Activated naive CD8-positive, alpha-beta T cell treated with anti-CD3 and anti-CD28 coated beads, Interleukin-2, amount 10 ng/mL, durations not matched to agents 7 days and 5 days (primary cell): Measurements from ENCODE around the gene NPR2. TPM values are rescaled to one million over a fixed set of nuclear protein-coding genes. Genes with fewer than 3 reads are reported as not detected.

Experiments used
- ATAC-seq: fragments of 150-1000 bp; cut with Tn5 transposase; one replicate; pipeline ENCODE4 v1.10.0; 2021; ENCODE audit warnings: low read depth, moderate library complexity
- POLR2A ChIA-PET: fragments of 350-600 bp; sonication (Branson Sonifier 250); formaldehyde crosslinking; loops from one replicate; lab custom pipeline; 2021; ENCODE audit warnings: antibody characterized with exemption; lab: Charles Lee
- DNase-seq: peaks from one replicate; pipeline ENCODE4 v3.0.0; 2021
- H3K27ac Mint-ChIP-seq: one replicate; pipeline ENCODE4 v1.8.0; 2022; ENCODE audit warnings: mild to moderate bottlenecking, mixed read lengths
- H3K27me3 Mint-ChIP-seq: one replicate; pipeline ENCODE4 v1.8.0; 2022; ENCODE audit warnings: mild to moderate bottlenecking, moderate library complexity, mixed read lengths
- H3K36me3 Mint-ChIP-seq: one replicate; pipeline ENCODE4 v1.8.0; 2021; ENCODE audit warnings: mild to moderate bottlenecking, mixed read lengths
- H3K4me1 Mint-ChIP-seq: one replicate; pipeline ENCODE4 v1.8.0; 2021; ENCODE audit warnings: mixed read lengths
- H3K4me3 Mint-ChIP-seq: one replicate; pipeline ENCODE4 v1.8.0; 2022; ENCODE audit warnings: mild to moderate bottlenecking, moderate library complexity, mixed read lengths
- H3K9me3 Mint-ChIP-seq: one replicate; pipeline ENCODE4 v1.8.0; 2021; ENCODE audit warnings: mixed read lengths
- total RNA-seq, 2 experiments: library from RNA; stranded (reverse); gene quantifications; one replicate each; pipeline ENCODE4 v1.2.3, GENCODE V29; 2021

Gene NPR2
- total RNA-seq, 2 experiments from 2014 or later: 13.5 to 13.7 TPM

- H3K27ac Mint-ChIP-seq: no peak overlapping the region
- POLR2A ChIA-PET: interaction anchor here (1.1 kb wide), 1 partner anchor 15 kb away, joined by 3 read pairs; no protein-coding TSS in a partner anchor
- no peaks in the 10 kb centered on the region for H3K9me3 Mint-ChIP-seq
- ATAC-seq (no peak), DNase-seq (no peak)
- no peak overlapping the region for H3K4me3 Mint-ChIP-seq
- H3K27me3 Mint-ChIP-seq: no peaks in the 10 kb centered on the region
- no peaks in the 10 kb centered on the region for H3K4me1 Mint-ChIP-seq
- no peaks in the 10 kb centered on the region for H3K36me3 Mint-ChIP-seq
Observed at GRCh38 chr9:35771534-35771933, 19.9 kb upstream of the NPR2 start.

DNA sequence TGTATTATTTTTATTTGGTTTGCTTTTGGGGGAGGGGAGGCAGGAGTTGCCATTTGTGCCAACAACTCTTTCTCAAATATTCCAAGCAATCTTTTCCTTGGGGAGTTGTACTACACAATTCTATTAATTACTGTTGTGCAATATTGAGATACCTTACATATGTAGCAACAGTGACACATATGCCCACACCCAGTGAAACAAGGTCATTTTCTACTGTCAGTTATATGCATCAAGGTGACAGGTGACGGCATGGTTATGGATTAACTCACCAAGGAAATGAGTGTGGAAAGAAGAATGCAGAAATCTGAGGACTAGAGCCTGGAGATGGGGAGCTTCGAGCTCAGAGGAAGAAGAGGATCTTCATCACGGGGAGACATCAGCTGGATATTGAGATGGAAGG, 19.4 kb upstream of the NPR2 start:
- DNase-seq (no peak), ATAC-seq (no peak)
- no peak overlapping the region for H3K4me3 Mint-ChIP-seq
- H3K4me1 Mint-ChIP-seq: no peaks in the 10 kb centered on the region
- no peaks in the 10 kb centered on the region for H3K9me3 Mint-ChIP-seq
- H3K36me3 Mint-ChIP-seq: no peaks in the 10 kb centered on the region
- no peaks in the 10 kb centered on the region for H3K27me3 Mint-ChIP-seq
- POLR2A ChIA-PET: interaction anchor here (1.1 kb wide), 1 partner anchor 15 kb away, joined by 3 read pairs; no protein-coding TSS in a partner anchor
- no peak overlapping the region for H3K27ac Mint-ChIP-seq

DNA sequence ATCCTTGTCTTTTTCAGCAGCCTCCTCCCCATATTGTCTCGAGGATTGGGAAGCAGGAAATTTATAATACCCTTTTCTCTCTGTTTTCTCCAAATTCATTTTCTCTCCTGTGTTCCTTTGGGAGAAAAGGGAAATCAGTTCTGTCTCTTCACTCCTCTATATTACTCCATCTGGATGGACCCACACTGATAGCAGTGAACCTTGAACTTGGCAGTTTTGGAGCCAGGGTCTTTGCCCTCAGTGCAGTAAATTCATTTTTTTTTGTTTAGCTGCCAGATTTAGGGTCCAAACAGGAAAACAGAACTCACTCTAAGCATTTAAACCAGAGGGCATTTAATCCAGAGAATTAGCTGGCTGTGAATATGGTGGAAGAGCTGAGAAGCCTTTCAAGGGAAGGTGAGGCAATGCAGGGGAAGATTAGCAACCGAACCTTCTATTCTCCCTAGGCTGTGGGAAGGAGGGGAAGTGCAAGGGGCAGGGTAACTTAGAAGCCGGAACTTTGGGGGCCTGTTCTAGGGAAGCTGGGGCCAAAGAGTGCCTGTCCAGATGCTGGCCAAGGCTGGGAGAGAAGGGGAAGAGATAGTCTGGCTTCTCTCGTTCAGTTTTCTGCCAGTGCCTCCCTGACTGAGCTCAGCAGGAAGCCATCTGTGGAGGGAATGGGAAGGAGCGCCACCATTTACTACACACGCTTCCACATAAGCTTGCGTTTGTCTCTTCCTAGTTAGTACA, 16.3 kb upstream of the NPR2 start:
- no peaks in the 10 kb centered on the region for H3K27me3 Mint-ChIP-seq
- DNase-seq: no peak
- no peak for ATAC-seq
- POLR2A ChIA-PET: interaction anchor here (1.1 kb wide), 1 partner anchor 16 kb away, joined by 3 read pairs; no protein-coding TSS in a partner anchor
- H3K4me1 Mint-ChIP-seq: no peaks in the 10 kb centered on the region
- H3K4me3 Mint-ChIP-seq: no peak overlapping the region
- no peaks in the 10 kb centered on the region for H3K9me3 Mint-ChIP-seq
- peaks cover 6% of the 10 kb centered on the region for H3K36me3 Mint-ChIP-seq
- H3K27ac Mint-ChIP-seq: no peak overlapping the region

GRCh38 chr9:35776018-35776417, 15.4 kb upstream of the NPR2 start:
- H3K27ac Mint-ChIP-seq: no peak overlapping the region
- no peak for ATAC-seq
- peaks cover 11% of the 10 kb centered on the region for H3K36me3 Mint-ChIP-seq
- no peak for DNase-seq
- H3K9me3 Mint-ChIP-seq: no peaks in the 10 kb centered on the region
- no peaks in the 10 kb centered on the region for H3K4me1 Mint-ChIP-seq
- POLR2A ChIA-PET: interaction anchor here (1.1 kb wide), 1 partner anchor 17 kb away, joined by 3 read pairs; no protein-coding TSS in a partner anchor
- no peak overlapping the region for H3K4me3 Mint-ChIP-seq
- H3K27me3 Mint-ChIP-seq: no peaks in the 10 kb centered on the region

GRCh38 chr9:35778496-35778895, 12.9 kb upstream of the NPR2 start:
- H3K27me3 Mint-ChIP-seq: no peaks in the 10 kb centered on the region
- no peak for DNase-seq
- peaks cover 14% of the 10 kb centered on the region for H3K36me3 Mint-ChIP-seq
- no peaks in the 10 kb centered on the region for H3K9me3 Mint-ChIP-seq
- H3K4me3 Mint-ChIP-seq: no peak overlapping the region
- ATAC-seq: no peak
- peaks cover 1% of the 10 kb centered on the region for H3K4me1 Mint-ChIP-seq
- no peak overlapping the region for H3K27ac Mint-ChIP-seq
- POLR2A ChIA-PET: no interaction called here

GRCh38 chr9:35781066-35781465, 10.3 kb upstream of the NPR2 start:
- Mint-ChIP-seq H3K4me1 (peaks cover 1% of the 10 kb centered on the region), H3K27me3 (no peaks in the 10 kb centered on the region), H3K36me3 (peaks cover 25% of the 10 kb centered on the region), H3K27ac (no peak overlapping the region), H3K4me3 (no peak overlapping the region), H3K9me3 (no peaks in the 10 kb centered on the region)
- POLR2A ChIA-PET: no interaction called here
- no peak for ATAC-seq
- DNase-seq: no peak

DNA sequence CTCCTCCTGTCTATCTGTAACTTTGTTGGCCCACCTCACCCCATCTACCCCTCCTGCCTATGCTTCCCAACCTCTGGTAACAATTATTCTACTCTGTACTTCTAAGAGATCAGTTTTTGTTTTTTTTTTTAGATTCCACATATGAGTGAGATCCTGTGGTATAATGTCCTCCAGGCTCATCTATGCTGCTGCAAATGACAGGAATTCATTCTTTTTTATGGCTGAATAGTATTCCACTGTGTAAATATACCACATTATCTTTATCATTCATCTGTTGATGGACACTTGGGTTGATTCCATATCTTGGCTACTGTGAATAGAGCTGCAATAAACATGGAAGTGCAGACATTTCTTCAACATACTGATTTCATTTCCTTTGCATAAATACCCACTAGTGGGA, 8.0 kb upstream of the NPR2 start:
- Mint-ChIP-seq H3K36me3 (peaks cover 31% of the 10 kb centered on the region), H3K27me3 (no peaks in the 10 kb centered on the region), H3K27ac (no peak overlapping the region), H3K9me3 (no peaks in the 10 kb centered on the region), H3K4me1 (peaks cover 1% of the 10 kb centered on the region), H3K4me3 (no peak overlapping the region)
- POLR2A ChIA-PET: no interaction called here
- ATAC-seq (no peak), DNase-seq (no peak)

- Mint-ChIP-seq H3K4me3 (no peak overlapping the region), H3K27ac (no peak overlapping the region), H3K4me1 (peaks cover 5% of the 10 kb centered on the region), H3K9me3 (no peaks in the 10 kb centered on the region), H3K36me3 (peaks cover 10% of the 10 kb centered on the region), H3K27me3 (no peaks in the 10 kb centered on the region)
- ATAC-seq (no peak), DNase-seq (no peak)
- POLR2A ChIA-PET: interaction anchor here (2.0 kb wide), 1 partner anchor 23 kb away, joined by 6 read pairs; the partner anchor contains the start of gene SPAG8
Observed at GRCh38 chr9:35789541-35789940, 1.9 kb upstream of the NPR2 start.

- H3K36me3 Mint-ChIP-seq: peaks cover 10% of the 10 kb centered on the region
- POLR2A ChIA-PET: interaction anchor here (1.1 to 2.0 kb wide), 3 partner anchors 21 to 92 kb away, joined by 3 to 6 read pairs (median 3); partner anchors contain the start of gene SPAG8
- no peaks in the 10 kb centered on the region for H3K27me3 Mint-ChIP-seq
- no peak overlapping the region for H3K27ac Mint-ChIP-seq
- ATAC-seq: no peak
- DNase-seq: no peak
- H3K9me3 Mint-ChIP-seq: no peaks in the 10 kb centered on the region
- H3K4me3 Mint-ChIP-seq: no peak overlapping the region
- peaks cover 7% of the 10 kb centered on the region for H3K4me1 Mint-ChIP-seq
Observed at GRCh38 chr9:35790025-35790384, 1.4 kb upstream of the NPR2 start.

DNA sequence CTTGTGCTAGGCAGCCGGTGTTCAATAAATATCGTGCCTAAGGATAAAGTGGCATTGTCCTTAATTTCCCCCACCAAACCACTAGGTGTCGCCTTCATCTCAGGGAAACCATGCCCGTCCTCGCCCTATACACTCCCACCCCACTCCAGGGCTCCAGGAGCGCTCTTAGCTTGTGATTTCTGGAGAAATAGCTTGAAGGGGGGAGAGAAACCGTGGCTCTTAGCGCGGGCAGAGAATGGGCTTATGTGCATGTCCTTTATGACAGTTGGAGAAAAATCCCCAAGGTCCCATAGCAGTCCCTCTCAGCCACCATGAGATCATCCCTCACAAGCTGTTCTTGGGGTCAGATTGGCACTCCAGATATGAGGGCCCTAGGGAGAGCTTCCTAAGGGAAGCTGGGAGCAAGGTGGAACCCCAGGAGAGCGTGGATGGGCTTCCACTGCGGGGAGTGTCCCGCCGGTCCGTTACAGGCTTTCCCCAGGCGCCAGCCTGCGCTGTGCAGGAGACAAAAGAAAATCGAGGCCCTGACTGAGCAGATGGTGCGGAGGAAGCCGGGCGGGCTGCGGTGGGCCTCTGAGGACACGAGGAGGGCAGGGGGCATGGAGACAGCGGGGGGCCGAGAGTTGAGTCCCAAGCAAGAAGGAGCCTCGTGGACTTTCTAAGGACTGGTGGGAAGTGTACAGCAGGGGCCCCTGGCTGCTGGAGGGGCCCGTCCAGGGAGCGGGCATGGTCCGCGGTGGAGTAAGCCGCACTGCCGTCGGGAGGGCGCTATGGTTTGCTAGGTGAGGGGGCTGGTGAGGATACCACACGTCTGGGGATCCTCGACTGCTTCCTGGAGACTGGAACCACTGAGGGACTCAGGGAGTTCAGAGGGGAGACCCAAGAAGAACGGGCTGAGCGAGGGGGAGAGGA, 750 bp upstream of the NPR2 start:
- H3K27ac Mint-ChIP-seq: no peak overlapping the region
- H3K9me3 Mint-ChIP-seq: no peaks in the 10 kb centered on the region
- peaks cover 9% of the 10 kb centered on the region for H3K36me3 Mint-ChIP-seq
- H3K4me1 Mint-ChIP-seq: peaks cover 7% of the 10 kb centered on the region
- H3K27me3 Mint-ChIP-seq: no peaks in the 10 kb centered on the region
- no peak overlapping the region for H3K4me3 Mint-ChIP-seq
- POLR2A ChIA-PET: interaction anchor here (1.1 to 2.0 kb wide), 3 partner anchors 20 to 92 kb away, joined by 3 to 6 read pairs (median 3); partner anchors contain the start of gene SPAG8
- DNase-seq (peak; percentile 48), ATAC-seq (peak; percentile 82)

GRCh38 chr9:35792024-35792813, 828 bp downstream of the NPR2 start:
- no peak for DNase-seq
- Mint-ChIP-seq H3K4me3 (no peak overlapping the region), H3K27me3 (no peaks in the 10 kb centered on the region), H3K36me3 (no peaks in the 10 kb centered on the region), H3K9me3 (no peaks in the 10 kb centered on the region), H3K27ac (no peak overlapping the region), H3K4me1 (peaks cover 7% of the 10 kb centered on the region)
- no peak for ATAC-seq
- POLR2A ChIA-PET: no interaction called here

- H3K36me3 Mint-ChIP-seq: no peaks in the 10 kb centered on the region
- ATAC-seq (no peak), DNase-seq (no peak)
- no peaks in the 10 kb centered on the region for H3K27me3 Mint-ChIP-seq
- peak overlapping the region; percentile 66 for H3K27ac Mint-ChIP-seq
- peaks cover 8% of the 10 kb centered on the region for H3K4me1 Mint-ChIP-seq
- H3K9me3 Mint-ChIP-seq: no peaks in the 10 kb centered on the region
- no peak overlapping the region for H3K4me3 Mint-ChIP-seq
- POLR2A ChIA-PET: interaction anchor here (0.6 kb wide), 1 partner anchor 21 kb away, joined by 3 read pairs; no protein-coding TSS in a partner anchor
Observed at GRCh38 chr9:35792826-35793225, 1.4 kb downstream of the NPR2 start.

- Mint-ChIP-seq H3K4me3 (no peak overlapping the region), H3K9me3 (no peaks in the 10 kb centered on the region), H3K27ac (peak overlapping the region; percentile 66), H3K4me1 (peaks cover 8% of the 10 kb centered on the region), H3K36me3 (peaks cover 1% of the 10 kb centered on the region), H3K27me3 (no peaks in the 10 kb centered on the region)
- ATAC-seq: no peak
- DNase-seq: no peak
- POLR2A ChIA-PET: interaction anchor here (0.6 kb wide), 1 partner anchor 20 kb away, joined by 3 read pairs; no protein-coding TSS in a partner anchor
Observed at GRCh38 chr9:35793461-35793860, 2.1 kb downstream of the NPR2 start.
